MM.1S (cell line): ENCODE results near the gene PHC3.
A peak's percentile ranks its signal among the peaks of the same experiment; 100 is the strongest.

Source experiments
- DNase-seq: peaks from one replicate; pipeline ENCODE4 v3.0.0-alpha.2; 2015
- H2AFZ ChIP-seq: fragments of 300-600 bp; sonication (generic); 2 replicates; pipeline ENCODE4 v1.6.0; 2016; ENCODE audit warnings: antibody characterized with exemption, low read length
- H3F3A ChIP-seq: fragments of 300-600 bp; sonication (generic); 2 replicates; pipeline ENCODE4 v1.6.1; 2016; ENCODE audit warnings: mild to moderate bottlenecking, antibody characterized with exemption, low read length, moderate library complexity, mixed read lengths; ENCODE audit not compliant: insufficient read depth
- H3K27ac ChIP-seq: fragments of 300-600 bp; sonication (generic); 2 replicates; pipeline ENCODE4 v1.5.1; 2016; ENCODE audit warnings: mild to moderate bottlenecking, low read length
- H3K27me3 ChIP-seq: fragments of 300-600 bp; sonication (generic); replicated peaks from 2 replicates; pipeline ENCODE4 v1.6.0; 2016; ENCODE audit warnings: low read length; ENCODE audit not compliant: insufficient read depth
- H3K36me3 ChIP-seq: fragments of 300-600 bp; sonication (generic); replicated peaks from 2 replicates; pipeline ENCODE4 v1.6.1; 2016; ENCODE audit warnings: mild to moderate bottlenecking, low read length, mixed read lengths; ENCODE audit not compliant: insufficient read depth
- H3K4me1 ChIP-seq: fragments of 300-600 bp; sonication (generic); 2 replicates; pipeline ENCODE4 v1.6.1; 2016; ENCODE audit warnings: low read length, mixed read lengths
- H3K4me2 ChIP-seq: fragments of 300-600 bp; sonication (generic); 2 replicates; pipeline ENCODE4 v1.6.0; 2016; ENCODE audit warnings: low read depth, low read length
- H3K4me3 ChIP-seq: fragments of 300-600 bp; sonication (generic); 2 replicates; pipeline ENCODE4 v1.5.1; 2016; ENCODE audit warnings: low read length, mixed read lengths
- H3K79me2 ChIP-seq: fragments of 300-600 bp; sonication (generic); 2 replicates; pipeline ENCODE4 v1.6.1; 2016; ENCODE audit warnings: mixed run types, low read length, mixed read lengths
- H3K9ac ChIP-seq: fragments of 300-600 bp; sonication (generic); 2 replicates; pipeline ENCODE4 v1.6.1; 2016; ENCODE audit warnings: low read length, mixed read lengths
- H3K9me2 ChIP-seq: fragments of 300-600 bp; sonication (generic); replicated peaks from 2 replicates; pipeline ENCODE4 v1.6.1; 2016; ENCODE audit warnings: mild to moderate bottlenecking, low read length, mixed read lengths; ENCODE audit not compliant: insufficient read depth
- H3K9me3 ChIP-seq: fragments of 300-600 bp; sonication (generic); replicated peaks from 2 replicates; pipeline ENCODE4 v1.6.1; 2016; ENCODE audit warnings: mild to moderate bottlenecking, low read length, mixed read lengths; ENCODE audit not compliant: insufficient read depth
- H4K20me1 ChIP-seq: fragments of 300-600 bp; sonication (generic); 2 replicates; pipeline ENCODE4 v1.6.1; 2016; ENCODE audit warnings: mild to moderate bottlenecking, low read length, moderate library complexity, mixed read lengths; ENCODE audit not compliant: insufficient read depth
- EZH2 ChIP-seq: fragments of 300-600 bp; sonication (generic); optimal IDR thresholded peaks from 2 replicates; pipeline ENCODE3; 2017; ENCODE audit warnings: low read depth, mild to moderate bottlenecking, antibody characterized with exemption, low read length, mixed read lengths
- EZH2phosphoT487 ChIP-seq: fragments of 300-600 bp; sonication (generic); IDR thresholded peaks from 2 replicates; pipeline ENCODE4 v1.6.1; 2018; ENCODE audit warnings: antibody characterized with exemption, low read length
- TF ChIP-seq, protein P1 (sequence below): fragments of 300-600 bp; sonication (generic); IDR thresholded peaks from 2 replicates; pipeline ENCODE4 v1.5.1; 2016; ENCODE audit warnings: antibody characterized with exemption, low read length, mixed read lengths

PHC3 gene, protein sequence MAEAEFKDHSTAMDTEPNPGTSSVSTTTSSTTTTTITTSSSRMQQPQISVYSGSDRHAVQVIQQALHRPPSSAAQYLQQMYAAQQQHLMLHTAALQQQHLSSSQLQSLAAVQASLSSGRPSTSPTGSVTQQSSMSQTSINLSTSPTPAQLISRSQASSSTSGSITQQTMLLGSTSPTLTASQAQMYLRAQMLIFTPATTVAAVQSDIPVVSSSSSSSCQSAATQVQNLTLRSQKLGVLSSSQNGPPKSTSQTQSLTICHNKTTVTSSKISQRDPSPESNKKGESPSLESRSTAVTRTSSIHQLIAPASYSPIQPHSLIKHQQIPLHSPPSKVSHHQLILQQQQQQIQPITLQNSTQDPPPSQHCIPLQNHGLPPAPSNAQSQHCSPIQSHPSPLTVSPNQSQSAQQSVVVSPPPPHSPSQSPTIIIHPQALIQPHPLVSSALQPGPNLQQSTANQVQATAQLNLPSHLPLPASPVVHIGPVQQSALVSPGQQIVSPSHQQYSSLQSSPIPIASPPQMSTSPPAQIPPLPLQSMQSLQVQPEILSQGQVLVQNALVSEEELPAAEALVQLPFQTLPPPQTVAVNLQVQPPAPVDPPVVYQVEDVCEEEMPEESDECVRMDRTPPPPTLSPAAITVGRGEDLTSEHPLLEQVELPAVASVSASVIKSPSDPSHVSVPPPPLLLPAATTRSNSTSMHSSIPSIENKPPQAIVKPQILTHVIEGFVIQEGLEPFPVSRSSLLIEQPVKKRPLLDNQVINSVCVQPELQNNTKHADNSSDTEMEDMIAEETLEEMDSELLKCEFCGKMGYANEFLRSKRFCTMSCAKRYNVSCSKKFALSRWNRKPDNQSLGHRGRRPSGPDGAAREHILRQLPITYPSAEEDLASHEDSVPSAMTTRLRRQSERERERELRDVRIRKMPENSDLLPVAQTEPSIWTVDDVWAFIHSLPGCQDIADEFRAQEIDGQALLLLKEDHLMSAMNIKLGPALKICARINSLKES

DNA sequence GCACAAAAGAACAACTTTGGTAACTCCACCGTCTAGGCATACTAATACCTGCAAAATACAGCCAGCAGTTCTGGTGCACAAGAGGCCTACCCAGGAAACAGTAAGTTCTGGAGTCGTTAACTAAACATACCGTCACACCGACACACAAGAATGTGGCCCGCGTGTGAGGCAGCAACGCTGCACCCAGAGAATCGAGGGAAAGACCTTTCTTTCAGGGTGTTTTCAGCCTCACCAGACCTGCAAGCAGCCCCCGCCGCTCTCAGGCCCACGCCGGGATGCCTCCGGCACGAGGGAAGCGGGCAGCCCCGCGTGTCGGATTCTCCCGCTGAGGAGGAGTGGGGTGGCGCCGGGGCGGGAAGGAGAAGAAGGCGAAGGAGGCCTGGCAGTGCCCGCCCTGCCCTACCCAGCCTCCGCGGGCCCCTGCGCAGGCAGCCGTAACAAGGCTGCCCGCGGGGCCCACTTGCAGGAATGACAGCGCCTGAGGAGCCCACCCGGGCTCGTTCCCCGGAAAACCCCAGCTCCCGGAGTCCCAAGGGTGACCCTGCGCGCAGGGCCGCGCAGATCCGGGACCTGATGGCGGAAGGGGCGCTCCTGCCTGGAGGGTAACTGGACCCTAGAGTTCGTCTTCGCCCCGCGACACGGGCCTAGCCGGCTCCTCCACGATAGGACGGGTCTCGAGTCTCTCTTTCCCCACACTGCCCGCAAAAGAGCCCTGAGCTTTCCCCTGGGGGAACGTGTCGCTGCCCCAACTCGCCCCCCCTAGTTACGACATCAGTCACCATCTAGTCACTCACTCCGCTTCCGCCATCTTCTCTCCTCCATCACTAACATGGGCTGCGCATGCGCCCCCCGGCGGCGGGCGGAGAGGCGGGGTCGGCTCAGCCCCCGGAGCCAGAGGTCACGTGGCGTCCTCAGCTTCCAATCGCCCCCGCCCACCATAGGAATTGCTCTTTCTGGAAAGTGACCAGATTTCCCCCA lies at the start of gene PHC3:
Gene PHC3, minus strand, starts transcription at position 826 of the 978 bp plus-strand sequence. Its CDS starts 18 bp downstream, at position 808.
- TF ChIP-seq, protein P1, sequence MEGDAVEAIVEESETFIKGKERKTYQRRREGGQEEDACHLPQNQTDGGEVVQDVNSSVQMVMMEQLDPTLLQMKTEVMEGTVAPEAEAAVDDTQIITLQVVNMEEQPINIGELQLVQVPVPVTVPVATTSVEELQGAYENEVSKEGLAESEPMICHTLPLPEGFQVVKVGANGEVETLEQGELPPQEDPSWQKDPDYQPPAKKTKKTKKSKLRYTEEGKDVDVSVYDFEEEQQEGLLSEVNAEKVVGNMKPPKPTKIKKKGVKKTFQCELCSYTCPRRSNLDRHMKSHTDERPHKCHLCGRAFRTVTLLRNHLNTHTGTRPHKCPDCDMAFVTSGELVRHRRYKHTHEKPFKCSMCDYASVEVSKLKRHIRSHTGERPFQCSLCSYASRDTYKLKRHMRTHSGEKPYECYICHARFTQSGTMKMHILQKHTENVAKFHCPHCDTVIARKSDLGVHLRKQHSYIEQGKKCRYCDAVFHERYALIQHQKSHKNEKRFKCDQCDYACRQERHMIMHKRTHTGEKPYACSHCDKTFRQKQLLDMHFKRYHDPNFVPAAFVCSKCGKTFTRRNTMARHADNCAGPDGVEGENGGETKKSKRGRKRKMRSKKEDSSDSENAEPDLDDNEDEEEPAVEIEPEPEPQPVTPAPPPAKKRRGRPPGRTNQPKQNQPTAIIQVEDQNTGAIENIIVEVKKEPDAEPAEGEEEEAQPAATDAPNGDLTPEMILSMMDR = no peak; the same call in 1 of the 2 replicates
- TF ChIP-seq EZH2 = no peak
- no peak for TF ChIP-seq EZH2phosphoT487
- peak within 1 kb of the TSS; percentile 42 for H2AFZ ChIP-seq
- H4K20me1 ChIP-seq = no peaks in the 10 kb centered on the region
- H3K9me3 ChIP-seq = no peaks in the 10 kb centered on the region
- peak within 1 kb of the TSS; percentile 79 for H3K27ac ChIP-seq
- H3K9me2 ChIP-seq = no peaks in the 10 kb centered on the region
- H3F3A ChIP-seq = peaks cover 17% of the 10 kb centered on the region
- peak within 1 kb of the TSS; percentile 97 for H3K4me2 ChIP-seq
- DNase-seq = peak; percentile 95
- no peaks in the 10 kb centered on the region for H3K27me3 ChIP-seq
- peaks cover 54% of the 10 kb centered on the region for H3K79me2 ChIP-seq
- H3K4me1 ChIP-seq = peaks cover 16% of the 10 kb centered on the region
- H3K9ac ChIP-seq = peak within 1 kb of the TSS; percentile 95
- peak within 1 kb of the TSS; percentile 89 for H3K4me3 ChIP-seq
- H3K36me3 ChIP-seq = peaks cover 10% of the 10 kb centered on the region

DNA sequence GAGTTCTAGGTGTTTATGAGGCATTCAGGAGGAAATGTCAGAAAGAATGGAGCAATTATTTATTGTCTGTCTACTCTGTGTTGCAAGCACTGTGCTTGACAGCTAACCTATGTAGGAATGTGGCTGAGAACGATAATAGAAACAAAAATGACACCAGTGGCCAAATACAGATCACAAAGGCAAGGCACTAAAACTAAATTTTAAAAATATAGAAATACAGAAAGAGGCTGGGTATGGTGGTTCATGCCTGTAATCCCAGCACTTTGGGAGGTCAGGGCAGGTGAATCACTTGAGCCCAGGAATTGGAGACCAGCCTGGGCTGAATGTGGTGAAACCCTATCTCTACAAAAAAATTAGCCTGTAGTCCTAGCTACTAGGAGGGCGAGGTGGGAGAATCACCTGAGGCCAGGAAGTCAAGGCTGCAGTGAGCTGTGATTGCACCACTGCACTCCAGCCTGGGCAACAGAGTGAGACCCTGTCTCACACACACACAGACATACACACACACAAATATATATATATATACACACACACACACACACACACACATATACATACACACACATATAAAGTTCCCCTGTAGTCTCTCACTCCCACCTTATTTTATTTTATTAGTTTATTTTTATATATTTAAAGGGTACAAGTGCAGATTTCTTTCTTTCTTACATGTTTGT lies 46.7 kb upstream of the PHC3 start:
- Histone ChIP-seq H3F3A (peaks cover 2% of the 10 kb centered on the region), H3K9me2 (no peaks in the 10 kb centered on the region), H4K20me1 (no peaks in the 10 kb centered on the region), H3K27ac (no peak overlapping the region), H3K4me3 (no peak overlapping the region), H2AFZ (no peak overlapping the region), H3K4me2 (no peak overlapping the region), H3K36me3 (no peaks in the 10 kb centered on the region), H3K4me1 (no peaks in the 10 kb centered on the region), H3K9me3 (no peaks in the 10 kb centered on the region), H3K9ac (no peak overlapping the region), H3K79me2 (peaks cover 77% of the 10 kb centered on the region), H3K27me3 (no peaks in the 10 kb centered on the region)
- TF ChIP-seq EZH2phosphoT487 = no peak
- TF ChIP-seq, protein P1 = no peak
- no peak for TF ChIP-seq EZH2
- DNase-seq = no peak
